Neural cell (in vitro differentiated cells): ENCODE data around the gene CARMIL1.

Source experiments
- EZH2 ChIP-seq: fragments of 200-600, 300-800 bp; shearing (Covaris generic), sonication (generic); IDR thresholded peaks from 2 replicates; pipeline ENCODE4 v1.6.1; 2014; ENCODE audit warnings: antibody characterized with exemption, low read length, borderline replicate concordance, mild to moderate bottlenecking; ENCODE audit not compliant: insufficient read depth, poor library complexity, severe bottlenecking
- POLR2AphosphoS5 ChIP-seq: IDR thresholded peaks from 2 replicates; pipeline ENCODE4 v1.6.1; 2012
- TAF1 ChIP-seq: IDR thresholded peaks from 2 replicates; pipeline ENCODE4 v1.6.1; 2012; ENCODE audit warnings: low read depth
- TF ChIP-seq, protein P1 (sequence below): fragments of 450-650 bp; IDR thresholded peaks from 2 replicates; pipeline ENCODE4 v1.5.1; 2014; ENCODE audit warnings: antibody characterized with exemption, mild to moderate bottlenecking, moderate library complexity; ENCODE audit not compliant: poor library complexity, severe bottlenecking

DNA sequence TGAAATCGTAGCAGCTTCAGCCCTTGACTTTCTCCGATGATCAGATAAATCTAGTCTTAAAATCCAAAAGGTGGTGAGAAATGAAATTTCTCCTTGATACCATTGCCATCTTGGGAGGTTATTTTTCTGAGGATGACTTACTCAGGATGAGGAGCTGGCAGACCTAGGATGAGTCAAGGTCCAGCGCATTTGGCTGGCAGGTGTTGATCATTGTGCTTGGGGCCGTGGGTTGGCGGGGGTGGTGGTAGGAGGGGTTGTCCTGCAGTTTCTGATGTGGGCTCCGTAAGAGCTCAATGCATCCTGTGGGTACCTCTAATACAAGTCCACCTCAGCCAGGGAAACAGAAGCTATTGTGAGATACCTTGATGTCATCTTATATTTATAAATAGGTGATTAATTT is 224.5 kb downstream of the CARMIL1 start:
- TF ChIP-seq POLR2AphosphoS5 (no peak), EZH2 (no peak), TAF1 (no peak)
- TF ChIP-seq, protein P1, sequence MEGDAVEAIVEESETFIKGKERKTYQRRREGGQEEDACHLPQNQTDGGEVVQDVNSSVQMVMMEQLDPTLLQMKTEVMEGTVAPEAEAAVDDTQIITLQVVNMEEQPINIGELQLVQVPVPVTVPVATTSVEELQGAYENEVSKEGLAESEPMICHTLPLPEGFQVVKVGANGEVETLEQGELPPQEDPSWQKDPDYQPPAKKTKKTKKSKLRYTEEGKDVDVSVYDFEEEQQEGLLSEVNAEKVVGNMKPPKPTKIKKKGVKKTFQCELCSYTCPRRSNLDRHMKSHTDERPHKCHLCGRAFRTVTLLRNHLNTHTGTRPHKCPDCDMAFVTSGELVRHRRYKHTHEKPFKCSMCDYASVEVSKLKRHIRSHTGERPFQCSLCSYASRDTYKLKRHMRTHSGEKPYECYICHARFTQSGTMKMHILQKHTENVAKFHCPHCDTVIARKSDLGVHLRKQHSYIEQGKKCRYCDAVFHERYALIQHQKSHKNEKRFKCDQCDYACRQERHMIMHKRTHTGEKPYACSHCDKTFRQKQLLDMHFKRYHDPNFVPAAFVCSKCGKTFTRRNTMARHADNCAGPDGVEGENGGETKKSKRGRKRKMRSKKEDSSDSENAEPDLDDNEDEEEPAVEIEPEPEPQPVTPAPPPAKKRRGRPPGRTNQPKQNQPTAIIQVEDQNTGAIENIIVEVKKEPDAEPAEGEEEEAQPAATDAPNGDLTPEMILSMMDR = no peak
